ENCODE data around the gene TNNI3K. TPM values are rescaled to one million over a fixed set of nuclear protein-coding genes. Genes with fewer than 3 reads are reported as not detected.

TNNI3K gene
- total RNA-seq, 1 experiment from 2014 or later = 0.49 TPM

DNA sequence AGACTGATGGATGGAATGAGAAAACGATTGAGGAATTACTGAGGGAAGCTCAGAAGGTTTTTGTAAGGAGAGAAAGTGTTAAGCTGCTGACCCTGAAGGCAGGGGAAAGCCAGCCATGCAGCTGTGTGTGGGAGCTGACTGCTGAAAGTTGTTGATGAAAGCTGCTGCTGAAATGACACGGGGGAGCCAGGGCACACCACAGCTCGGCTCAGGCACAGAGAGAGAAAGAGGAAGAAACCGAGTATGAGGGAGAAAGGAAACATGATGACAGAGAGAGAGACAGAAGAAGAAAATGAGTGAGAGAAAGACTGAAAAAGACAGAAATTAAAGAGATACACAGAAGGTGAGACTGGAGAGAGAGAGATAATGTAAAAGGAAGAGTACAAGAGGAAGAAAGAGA, 161.7 kb downstream of the TNNI3K start:
- no peaks in the 10 kb centered on the region for H3K79me2 ChIP-seq (ENCODE audit: insufficient read depth, low read length)
- DNase-seq (ENCODE audit: low read depth, low spot score) (no peak), ATAC-seq (no peak)
- H3K27ac ChIP-seq (ENCODE audit: low read depth, low read length) = no peak overlapping the region
- no peaks in the 10 kb centered on the region for H3K36me3 ChIP-seq (ENCODE audit: control insufficient read depth in 1 of 2, insufficient read depth in 2 of 2, low read length in 2 of 2)
- H3K4me1 ChIP-seq (ENCODE audit: control insufficient read depth in 1 of 2, insufficient read depth in 2 of 2, low read length in 2 of 2) = no peaks in the 10 kb centered on the region
- no TSS peak for BruUV-seq (replicated peaks)
- no peaks in the 10 kb centered on the region for H4K20me1 ChIP-seq (ENCODE audit: insufficient read depth)
- ChIA-PET RAD21 (ENCODE audit: low non-redundant PET in 1 of 2, low total read pairs in 2 of 2, uncharacterized antibody in 2 of 2, unreplicated experiment in 2 of 2) (no interaction called here), CTCF (no interaction called here), POLR2A (no interaction called here)
- no peak overlapping the region for H3K4me2 ChIP-seq (ENCODE audit: low read length)
- no peak overlapping the region for H3K9ac ChIP-seq (ENCODE audit: low read length)
- no peaks in the 10 kb centered on the region for H3K9me2 ChIP-seq (ENCODE audit: insufficient read depth)
- H2AFZ ChIP-seq (ENCODE audit: low read depth, low read length, poor library complexity, severe bottlenecking) = no peak overlapping the region
- no peak overlapping the region for H3K4me3 ChIP-seq (replicated peaks in 1 of 2; ENCODE audit: low read depth in 1 of 2, low read length in 2 of 2)
- peaks cover 4% of the 10 kb centered on the region; the same call in 1 of the 2 replicates for H3K27me3 ChIP-seq (ENCODE audit: insufficient read depth, low read length)
- intact Hi-C loops (cut with micrococcal nuclease) = no loop called here
- H3K9me3 ChIP-seq (ENCODE audit: control insufficient read depth in 1 of 2, insufficient read depth in 1 of 2, low read depth in 1 of 2, low read length in 2 of 2) = no peaks in the 10 kb centered on the region
- TF ChIP-seq EZH2phosphoT487 (IDR thresholded peaks at IDR 0.05; ENCODE audit: borderline replicate concordance) (no peak), FOSL1 (IDR thresholded peaks at IDR 0.05; ENCODE audit: low read depth) (no peak), YY1 (IDR thresholded peaks at IDR 0.05; ENCODE audit: extremely low read depth, insufficient replicate concordance, low read depth, low read length) (no peak), SRF (IDR thresholded peaks at IDR 0.05; ENCODE audit: low read depth) (no peak), CEBPB (IDR thresholded peaks at IDR 0.05; ENCODE audit: low read depth) (no peak), POLR2A (IDR thresholded peaks at IDR 0.05; ENCODE audit: borderline replicate concordance, extremely low read depth, insufficient read depth, insufficient read length) (no peak), EZH2 (IDR thresholded peaks at IDR 0.05) (no peak), CBX3 (IDR thresholded peaks at IDR 0.05; ENCODE audit: low read depth) (no peak)
- TF ChIP-seq, protein P1, sequence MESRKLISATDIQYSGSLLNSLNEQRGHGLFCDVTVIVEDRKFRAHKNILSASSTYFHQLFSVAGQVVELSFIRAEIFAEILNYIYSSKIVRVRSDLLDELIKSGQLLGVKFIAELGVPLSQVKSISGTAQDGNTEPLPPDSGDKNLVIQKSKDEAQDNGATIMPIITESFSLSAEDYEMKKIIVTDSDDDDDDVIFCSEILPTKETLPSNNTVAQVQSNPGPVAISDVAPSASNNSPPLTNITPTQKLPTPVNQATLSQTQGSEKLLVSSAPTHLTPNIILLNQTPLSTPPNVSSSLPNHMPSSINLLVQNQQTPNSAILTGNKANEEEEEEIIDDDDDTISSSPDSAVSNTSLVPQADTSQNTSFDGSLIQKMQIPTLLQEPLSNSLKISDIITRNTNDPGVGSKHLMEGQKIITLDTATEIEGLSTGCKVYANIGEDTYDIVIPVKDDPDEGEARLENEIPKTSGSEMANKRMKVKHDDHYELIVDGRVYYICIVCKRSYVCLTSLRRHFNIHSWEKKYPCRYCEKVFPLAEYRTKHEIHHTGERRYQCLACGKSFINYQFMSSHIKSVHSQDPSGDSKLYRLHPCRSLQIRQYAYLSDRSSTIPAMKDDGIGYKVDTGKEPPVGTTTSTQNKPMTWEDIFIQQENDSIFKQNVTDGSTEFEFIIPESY (IDR thresholded peaks at IDR 0.05; ENCODE audit: extremely low read depth, insufficient replicate concordance, low read length) = no peak

DNA sequence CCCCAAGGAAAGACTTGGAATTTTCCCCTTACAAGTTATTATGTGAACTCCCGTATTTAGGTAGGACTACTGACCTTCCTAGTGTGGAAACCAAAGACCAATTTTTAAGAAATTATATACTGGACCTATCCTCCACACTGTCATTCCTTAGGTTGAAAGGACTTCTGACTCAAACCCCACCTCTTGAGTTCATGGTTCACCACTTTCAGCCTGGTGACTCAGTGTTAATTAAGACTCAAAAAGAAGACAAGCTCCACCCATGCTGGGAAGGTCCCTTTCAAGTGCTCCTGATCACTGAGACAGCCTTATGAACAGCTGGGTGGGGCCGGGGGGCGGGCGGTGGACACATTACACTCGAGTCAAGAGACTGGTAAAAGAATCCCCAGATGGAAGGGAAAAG, 164.1 kb downstream of the TNNI3K start:
- ATAC-seq (no peak), DNase-seq (ENCODE audit: low read depth, low spot score) (no peak)
- intact Hi-C loops (cut with micrococcal nuclease) = no loop called here
- ChIA-PET RAD21 (ENCODE audit: low non-redundant PET in 1 of 2, low total read pairs in 2 of 2, uncharacterized antibody in 2 of 2, unreplicated experiment in 2 of 2) (no interaction called here), POLR2A (no interaction called here), CTCF (no interaction called here)
- no peaks in the 10 kb centered on the region for H3K79me2 ChIP-seq (ENCODE audit: insufficient read depth, low read length)
- H3K9me2 ChIP-seq (ENCODE audit: insufficient read depth) = no peaks in the 10 kb centered on the region
- H3K9me3 ChIP-seq (ENCODE audit: control insufficient read depth in 1 of 2, insufficient read depth in 1 of 2, low read depth in 1 of 2, low read length in 2 of 2) = no peaks in the 10 kb centered on the region
- no peak overlapping the region for H3K27ac ChIP-seq (ENCODE audit: low read depth, low read length)
- no peak overlapping the region for H2AFZ ChIP-seq (ENCODE audit: low read depth, low read length, poor library complexity, severe bottlenecking)
- no peaks in the 10 kb centered on the region for H4K20me1 ChIP-seq (ENCODE audit: insufficient read depth)
- H3K4me3 ChIP-seq (replicated peaks in 1 of 2; ENCODE audit: low read depth in 1 of 2, low read length in 2 of 2) = no peak overlapping the region
- no peak overlapping the region for H3K4me2 ChIP-seq (ENCODE audit: low read length)
- no peaks in the 10 kb centered on the region for H3K4me1 ChIP-seq (ENCODE audit: control insufficient read depth in 1 of 2, insufficient read depth in 2 of 2, low read length in 2 of 2)
- H3K9ac ChIP-seq (ENCODE audit: low read length) = no peak overlapping the region
- no TSS peak for BruUV-seq (replicated peaks)
- no peaks in the 10 kb centered on the region for H3K36me3 ChIP-seq (ENCODE audit: control insufficient read depth in 1 of 2, insufficient read depth in 2 of 2, low read length in 2 of 2)
- H3K27me3 ChIP-seq (ENCODE audit: insufficient read depth, low read length) = peaks cover 4% of the 10 kb centered on the region; the same call in 1 of the 2 replicates
- TF ChIP-seq POLR2AphosphoS5 (IDR thresholded peaks at IDR 0.05; ENCODE audit: low read depth, low read length) = no peak
- no peak for TF ChIP-seq EGR1 (IDR thresholded peaks at IDR 0.05; ENCODE audit: low read depth)
- no peak for TF ChIP-seq TCF7L2 (IDR thresholded peaks at IDR 0.05; ENCODE audit: borderline replicate concordance, extremely low read depth, insufficient read depth, insufficient read length)
- TF ChIP-seq, protein P2, sequence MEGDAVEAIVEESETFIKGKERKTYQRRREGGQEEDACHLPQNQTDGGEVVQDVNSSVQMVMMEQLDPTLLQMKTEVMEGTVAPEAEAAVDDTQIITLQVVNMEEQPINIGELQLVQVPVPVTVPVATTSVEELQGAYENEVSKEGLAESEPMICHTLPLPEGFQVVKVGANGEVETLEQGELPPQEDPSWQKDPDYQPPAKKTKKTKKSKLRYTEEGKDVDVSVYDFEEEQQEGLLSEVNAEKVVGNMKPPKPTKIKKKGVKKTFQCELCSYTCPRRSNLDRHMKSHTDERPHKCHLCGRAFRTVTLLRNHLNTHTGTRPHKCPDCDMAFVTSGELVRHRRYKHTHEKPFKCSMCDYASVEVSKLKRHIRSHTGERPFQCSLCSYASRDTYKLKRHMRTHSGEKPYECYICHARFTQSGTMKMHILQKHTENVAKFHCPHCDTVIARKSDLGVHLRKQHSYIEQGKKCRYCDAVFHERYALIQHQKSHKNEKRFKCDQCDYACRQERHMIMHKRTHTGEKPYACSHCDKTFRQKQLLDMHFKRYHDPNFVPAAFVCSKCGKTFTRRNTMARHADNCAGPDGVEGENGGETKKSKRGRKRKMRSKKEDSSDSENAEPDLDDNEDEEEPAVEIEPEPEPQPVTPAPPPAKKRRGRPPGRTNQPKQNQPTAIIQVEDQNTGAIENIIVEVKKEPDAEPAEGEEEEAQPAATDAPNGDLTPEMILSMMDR (IDR thresholded peaks at IDR 0.05 in 2 of 3, conservative IDR thresholded peaks at IDR 0.05 in 1 of 3; ENCODE audit: borderline replicate concordance in 1 of 3, insufficient read depth in 1 of 3, low read depth in 2 of 3, low read length in 2 of 3) = no peak
- TF ChIP-seq ZNF274 (IDR thresholded peaks at IDR 0.05; ENCODE audit: low read depth, low read length) = no peak
- no peak for TF ChIP-seq FOSL1 (IDR thresholded peaks at IDR 0.05; ENCODE audit: low read depth)
- TF ChIP-seq, protein P1 (IDR thresholded peaks at IDR 0.05; ENCODE audit: extremely low read depth, insufficient replicate concordance, low read length) = no peak
- no peak for TF ChIP-seq CBX3 (IDR thresholded peaks at IDR 0.05; ENCODE audit: low read depth)
- no peak for TF ChIP-seq ELF1 (IDR thresholded peaks at IDR 0.05; ENCODE audit: borderline replicate concordance, low read depth)
- TF ChIP-seq EZH2 (IDR thresholded peaks at IDR 0.05) = no peak
